Heart left ventricle (tissue), 13 donors: Measurements from ENCODE around the gene PSMG4.

Source experiments
- CTCF ChIP-seq, 12 donors: fragments of 200-600 bp; sonication (generic) in 4 of 12; IDR thresholded peaks; one replicate each; pipeline versions ENCODE4 v1.5.0 to v1.8.0; 2018 to 2022; ENCODE audit warnings: antibody characterized with exemption in 12 of 12, mild to moderate bottlenecking in 5 of 12
- POLR2A ChIP-seq, 2 donors: fragments of 450-650 bp; IDR thresholded peaks; one replicate each; pipeline ENCODE4 v1.6.1; 2017; ENCODE audit warnings: antibody characterized with exemption in 2 of 2, mild to moderate bottlenecking in 2 of 2, moderate library complexity in 2 of 2
- donor health status: ischemic (EF 13 %, LVEDD 7.1; RV severe dilation, severe dysfunction).
- donor health status: DM: no; HTN: yes; CAD: no.
- donor health status: DM: no; HTN: no; CAD: no.
- donor health status: ischemic (EF 25% LVEDD 6.9; RV normal size, moderate dysfunction).
- donor health status: ischemic (EF 25% LVEDD 5.7; RV mildly dilated, moderate dysfunction).
- donor health status: ischemic (EF 35%, LVEDD 5.7; RV mildly dilated, moderate dysfunction).
- donor health status: nonischemic (EF 11% LVEDD 7.7; RV severe dilation, severe dysfunction).
- donor health status: DM: yes; HTN: yes; CAD: no.
- donor health status: PGD.
- donor health status: ischemic (EF 29% LVEDD 5.4; RV normal size, mild dysfunction).
- donor health status: nonischemic (EF 23%, LVEDD 6.1; RV moderate dilation, normal function).

DNA sequence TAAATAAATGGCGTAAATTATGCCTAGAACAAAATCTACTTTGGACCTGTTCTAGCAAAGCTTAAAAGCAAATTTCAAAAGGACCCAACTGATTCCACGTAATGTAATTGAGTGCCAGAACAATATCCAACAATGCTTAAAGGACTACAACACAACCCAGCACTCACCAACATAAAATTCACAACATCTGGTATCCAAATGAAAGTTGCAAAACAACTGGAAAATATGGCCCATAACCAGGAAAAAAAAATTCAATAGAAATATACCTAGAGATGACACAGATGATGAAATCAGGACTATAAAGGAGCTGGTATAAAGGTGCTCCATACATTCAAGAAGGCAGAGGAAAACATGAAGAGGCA, 45.4 kb upstream of the PSMG4 start:
- no peak for TF ChIP-seq CTCF (IDR thresholded peaks at IDR 0.05)
- no peak for TF ChIP-seq POLR2A (IDR thresholded peaks at IDR 0.05)
